ENCODE results near the gene DNAH12. TPM values are rescaled to one million over a fixed set of nuclear protein-coding genes. Genes with fewer than 3 reads are reported as not detected.

Gene DNAH12
- total and polyA plus RNA-seq, 9 of the 15 experiments (the other 6 are each of a cell fraction or from before 2014, with no cell fraction given): 0.01 to 0.04 (median 0.01) TPM; not detected in 5

DNA sequence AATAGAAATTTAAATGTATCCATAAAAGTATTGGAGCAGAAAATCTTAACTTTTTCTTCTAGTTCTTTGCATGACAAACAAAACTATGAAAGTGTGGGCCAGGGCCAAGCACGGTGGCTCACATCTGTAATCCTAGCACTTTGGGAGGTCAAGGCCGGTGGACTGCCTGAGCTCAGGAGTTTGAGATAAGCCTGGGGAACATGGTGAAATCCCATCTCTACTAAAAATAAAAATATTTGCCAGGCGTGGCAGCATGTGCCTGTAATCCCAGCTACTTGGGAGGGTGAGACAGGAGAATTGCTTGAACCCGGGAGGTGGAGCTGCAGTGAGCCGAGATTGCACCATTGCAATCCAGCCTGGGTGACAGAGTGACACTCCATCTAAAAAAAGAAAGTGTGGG, 158.6 kb downstream of the DNAH12 start:
- CTCF ChIA-PET (ENCODE audit: low intra/inter-chr PET ratio): no interaction called here
- H3K9me1 ChIP-seq (ENCODE audit: control insufficient read depth, insufficient read depth, low read length): no peaks in the 10 kb centered on the region
- no peak for FAIRE-seq
- H3K9me3 ChIP-seq (replicated peaks; ENCODE audit: control insufficient read depth, insufficient read depth, low read depth, low read length): no peaks in the 10 kb centered on the region
- H3K27me3 ChIP-seq (ENCODE audit: control insufficient read depth in 2 of 2, insufficient read depth in 2 of 2, low read length in 2 of 2): no peaks in the 10 kb centered on the region
- no peak overlapping the region for H3K9ac ChIP-seq (ENCODE audit: insufficient read depth in 1 of 2, low read depth in 2 of 2, low read length in 2 of 2)
- H3K4me1 ChIP-seq (replicated peaks in 1 of 2; ENCODE audit: control insufficient read depth in 2 of 2, insufficient read depth in 2 of 2, low read length in 2 of 2): no peaks in the 10 kb centered on the region
- POLR2A ChIA-PET: interaction anchor here (1.1 kb wide), 1 partner anchor 15 kb away, joined by 4 read pairs; no protein-coding TSS in a partner anchor
- H3K4me3 ChIP-seq: no peak overlapping the region
- no peak overlapping the region for H2AFZ ChIP-seq (ENCODE audit: low read depth, low read length)
- 0% methylated on average over 5 of the region's 5 CpGs for WGBS (ENCODE audit: insufficient coverage, low coverage, missing lambda C conversion rate)
- in situ Hi-C loops (cut with MboI): loop anchor here (5.0 kb wide), 1 partner anchor 447 kb away; no protein-coding TSS in a partner anchor
- H4K20me1 ChIP-seq (replicated peaks; ENCODE audit: control insufficient read depth, insufficient read depth, low read length): no peaks in the 10 kb centered on the region
- BruUV-seq (replicated peaks): no TSS peak
- no peaks in the 10 kb centered on the region for H3K36me3 ChIP-seq (ENCODE audit: control insufficient read depth, insufficient read depth, low read length)
- no peak for ATAC-seq
- H3K4me2 ChIP-seq (ENCODE audit: insufficient read depth, low read length): no peak overlapping the region
- no peak for DNase-seq (ENCODE audit: extremely low read depth in 1 of 4, low spot score in 3 of 4)
- TF ChIP-seq JUND (IDR thresholded peaks at IDR 0.05; ENCODE audit: borderline replicate concordance, low read depth, low read length) (no peak), JUND (tag; IDR thresholded peaks at IDR 0.05; ENCODE audit: borderline replicate concordance, low read depth, low read length) (no peak), BRD9 (IDR thresholded peaks at IDR 0.05; ENCODE audit: low read depth, partially characterized antibody) (no peak), RNF2 (IDR thresholded peaks at IDR 0.05) (no peak), ZNF316 (IDR thresholded peaks at IDR 0.05) (no peak), MCM5 (IDR thresholded peaks at IDR 0.05; ENCODE audit: low read depth) (no peak), ZNF121 (CRISPR knock-in tag; conservative IDR thresholded peaks at IDR 0.05) (no peak), CBX5 (IDR thresholded peaks at IDR 0.05; ENCODE audit: borderline replicate concordance, low read depth) (no peak), FOXP1 (CRISPR knock-in tag; IDR thresholded peaks at IDR 0.05) (no peak), CTBP1 (IDR thresholded peaks at IDR 0.05; ENCODE audit: borderline replicate concordance) (no peak)
- TF ChIP-seq, protein P1, sequence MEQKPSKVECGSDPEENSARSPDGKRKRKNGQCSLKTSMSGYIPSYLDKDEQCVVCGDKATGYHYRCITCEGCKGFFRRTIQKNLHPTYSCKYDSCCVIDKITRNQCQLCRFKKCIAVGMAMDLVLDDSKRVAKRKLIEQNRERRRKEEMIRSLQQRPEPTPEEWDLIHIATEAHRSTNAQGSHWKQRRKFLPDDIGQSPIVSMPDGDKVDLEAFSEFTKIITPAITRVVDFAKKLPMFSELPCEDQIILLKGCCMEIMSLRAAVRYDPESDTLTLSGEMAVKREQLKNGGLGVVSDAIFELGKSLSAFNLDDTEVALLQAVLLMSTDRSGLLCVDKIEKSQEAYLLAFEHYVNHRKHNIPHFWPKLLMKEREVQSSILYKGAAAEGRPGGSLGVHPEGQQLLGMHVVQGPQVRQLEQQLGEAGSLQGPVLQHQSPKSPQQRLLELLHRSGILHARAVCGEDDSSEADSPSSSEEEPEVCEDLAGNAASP (IDR thresholded peaks at IDR 0.05): no peak
- intact Hi-C loops (cut with micrococcal nuclease): no loop called here
- no peak overlapping the region for H3K27ac ChIP-seq (ENCODE audit: extremely low read depth, low read depth, low read length)
- no peaks in the 10 kb centered on the region for H3K79me2 ChIP-seq (ENCODE audit: control insufficient read depth, insufficient read depth, low read length)
